ENCODE measurements around the gene SEL1L. TPM values are rescaled to one million over a fixed set of nuclear protein-coding genes. Genes with fewer than 3 reads are reported as not detected.
"Not testable (repeated sequence)": the region's sequence is repeated elsewhere in the genome, so short reads cannot be mapped to it uniquely, and the experiment has no call there.

Gene SEL1L
- total RNA-seq, 3 donors from 2014 or later: 87.7 to 103 (median 89.9) TPM

GRCh38 chr14:81555684-81556083, 22.0 kb upstream of the SEL1L start:
- no peaks in the 10 kb centered on the region for H3K9me3 ChIP-seq
- no peaks in the 10 kb centered on the region for H3K4me1 ChIP-seq (ENCODE audit: low read depth)
- ATAC-seq (no peak), DNase-seq (no peak)
- no peaks in the 10 kb centered on the region for H3K36me3 ChIP-seq (ENCODE audit: low read depth)
- intact Hi-C loops (cut with DNase I, micrococcal nuclease): no loop called here
- H3K4me3 ChIP-seq: no peak overlapping the region
- no peak for TF ChIP-seq CTCF (IDR thresholded peaks at IDR 0.05)

GRCh38 chr14:81555051-81555450, 21.4 kb upstream of the SEL1L start:
- Histone ChIP-seq H3K4me1 (ENCODE audit: low read depth) (no peaks in the 10 kb centered on the region), H3K36me3 (ENCODE audit: low read depth) (no peaks in the 10 kb centered on the region), H3K9me3 (no peaks in the 10 kb centered on the region), H3K4me3 (no peak overlapping the region)
- DNase-seq: no peak
- ATAC-seq: no peak
- no peak for TF ChIP-seq CTCF (IDR thresholded peaks at IDR 0.05)
- intact Hi-C loops (cut with DNase I, micrococcal nuclease): no loop called here

DNA sequence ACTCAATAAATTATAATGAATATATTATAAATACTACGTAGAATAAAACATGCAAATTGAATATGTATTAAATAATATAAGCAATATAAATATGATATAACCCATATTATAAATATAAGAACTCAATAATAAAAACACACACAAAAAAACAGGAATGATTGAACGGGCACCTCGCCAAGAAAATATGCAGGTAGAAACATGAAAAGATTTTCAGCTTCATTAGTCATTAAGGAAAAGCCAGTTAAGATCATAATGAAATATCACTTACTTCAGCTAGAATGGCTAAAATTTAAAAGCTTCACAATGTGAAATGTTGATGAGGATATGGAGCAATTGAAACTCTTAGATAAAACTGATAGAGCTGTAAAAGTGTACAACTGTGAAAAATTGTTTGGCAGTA, 17.8 kb upstream of the SEL1L start:
- H3K4me1 ChIP-seq (ENCODE audit: low read depth): no peaks in the 10 kb centered on the region
- no peak for ATAC-seq
- no peaks in the 10 kb centered on the region for H3K36me3 ChIP-seq (ENCODE audit: low read depth)
- H3K9me3 ChIP-seq: no peaks in the 10 kb centered on the region
- intact Hi-C loops (cut with DNase I, micrococcal nuclease): no loop called here
- DNase-seq: no peak
- TF ChIP-seq CTCF (IDR thresholded peaks at IDR 0.05): no peak
- no peak overlapping the region for H3K4me3 ChIP-seq

DNA sequence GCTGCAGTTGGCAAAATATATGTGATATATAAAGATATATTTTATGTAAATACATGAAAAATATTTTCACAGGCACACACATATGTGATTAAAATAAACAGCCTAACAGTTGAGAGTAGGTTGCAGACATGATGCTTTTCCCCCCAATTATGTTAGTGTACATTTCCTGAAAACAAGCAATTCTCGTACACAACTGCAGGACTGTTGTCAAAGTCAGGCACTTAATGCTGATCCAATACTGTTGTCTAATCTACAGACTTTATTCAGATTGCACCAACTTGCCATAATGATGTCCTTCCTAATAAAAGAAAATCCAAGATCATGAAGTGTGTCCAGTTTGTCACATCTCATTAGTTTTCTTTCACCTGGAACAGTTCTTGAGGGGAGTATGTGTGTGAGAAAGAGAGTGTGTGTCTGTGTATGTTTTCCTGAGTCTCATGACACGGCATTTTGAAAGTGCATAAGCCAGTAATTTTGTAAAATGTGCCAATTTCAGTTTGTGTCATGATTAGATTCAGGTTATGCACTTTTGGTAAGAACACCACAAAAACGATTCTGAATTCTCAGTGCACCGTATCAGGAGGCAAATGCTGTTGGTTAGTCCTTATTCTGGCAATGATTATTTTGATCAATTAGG, 16.5 kb upstream of the SEL1L start:
- Histone ChIP-seq H3K4me3 (no peak overlapping the region), H3K9me3 (no peaks in the 10 kb centered on the region), H3K4me1 (ENCODE audit: low read depth) (no peaks in the 10 kb centered on the region), H3K36me3 (ENCODE audit: low read depth) (no peaks in the 10 kb centered on the region)
- intact Hi-C loops (cut with DNase I, micrococcal nuclease): no loop called here
- no peak for DNase-seq
- no peak for TF ChIP-seq CTCF (IDR thresholded peaks at IDR 0.05)
- ATAC-seq: no peak

DNA sequence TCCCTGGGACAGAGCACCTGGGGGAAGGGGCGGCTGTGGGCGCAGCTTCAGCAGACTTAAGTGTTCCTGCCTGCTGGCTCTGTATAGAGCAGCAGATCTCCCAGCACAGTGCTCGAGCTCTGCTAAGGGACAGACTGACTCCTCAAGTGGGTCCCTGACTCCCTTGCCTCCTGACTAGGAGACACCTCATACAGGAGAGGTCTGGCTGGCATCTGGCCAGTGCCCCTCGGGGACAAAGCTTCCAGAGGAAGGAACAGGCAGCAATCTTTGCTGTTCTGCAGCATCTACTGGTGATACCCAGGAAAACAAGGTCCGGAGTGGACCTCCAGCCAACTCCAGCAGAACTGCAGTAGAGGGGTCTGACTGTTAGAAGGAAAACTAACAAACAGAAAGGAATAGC, 7.6 kb upstream of the SEL1L start:
- H3K4me1 ChIP-seq (ENCODE audit: low read depth); intact Hi-C loops (cut with DNase I, micrococcal nuclease): not testable (repeated sequence)

DNA sequence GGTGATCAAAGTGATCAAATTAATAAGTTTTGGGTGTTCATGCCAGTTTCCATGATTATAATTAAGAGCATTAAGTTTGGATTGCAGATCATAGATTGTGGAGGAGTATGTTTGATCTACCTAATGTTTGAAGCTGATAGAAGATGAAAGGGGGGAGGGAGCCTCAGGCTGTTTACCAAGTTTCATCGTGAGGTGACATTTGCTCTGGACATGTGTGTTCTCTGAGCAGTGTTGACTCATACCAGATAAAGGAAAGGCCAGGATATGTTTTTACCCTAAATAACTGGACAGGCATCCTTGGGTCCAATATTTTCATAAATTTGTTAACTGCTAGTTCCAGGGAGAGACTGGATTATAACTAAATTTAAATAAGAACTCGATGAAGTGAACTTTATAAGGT, 3.5 kb upstream of the SEL1L start:
- no peak for ATAC-seq
- intact Hi-C loops (cut with DNase I, micrococcal nuclease): no loop called here
- no peak for TF ChIP-seq CTCF (IDR thresholded peaks at IDR 0.05)
- Histone ChIP-seq H3K9me3 (peaks cover 7% of the 10 kb centered on the region), H3K4me1 (ENCODE audit: low read depth) (peaks cover 7% of the 10 kb centered on the region), H3K4me3 (no peak overlapping the region), H3K36me3 (ENCODE audit: low read depth) (no peaks in the 10 kb centered on the region)
- DNase-seq: no peak

More for the DNA sequence above, 7.6 kb upstream of the SEL1L start:
- not testable (repeated sequence) for DNase-seq; H3K36me3 ChIP-seq (ENCODE audit: low read depth); H3K9me3 ChIP-seq; H3K4me3 ChIP-seq; ATAC-seq
